GM18502 (cell line): Measurements from ENCODE around the gene PEX10.
"Not testable (repeated sequence)": the region's sequence is repeated elsewhere in the genome, so short reads cannot be mapped to it uniquely, and the experiment has no call there.

Source experiments
- ATAC-seq: cut with Tn5 transposase; IDR thresholded peaks from one replicate; pipeline ENCODE4 v1.9.1; 2021; ENCODE audit warnings: mild to moderate bottlenecking; ENCODE audit not compliant: unreplicated experiment, poor library complexity

The PEX10 gene

GRCh38 chr1:2444138-2444591 lies 31.8 kb upstream of the PEX10 start:
- ATAC-seq: no peak

DNA sequence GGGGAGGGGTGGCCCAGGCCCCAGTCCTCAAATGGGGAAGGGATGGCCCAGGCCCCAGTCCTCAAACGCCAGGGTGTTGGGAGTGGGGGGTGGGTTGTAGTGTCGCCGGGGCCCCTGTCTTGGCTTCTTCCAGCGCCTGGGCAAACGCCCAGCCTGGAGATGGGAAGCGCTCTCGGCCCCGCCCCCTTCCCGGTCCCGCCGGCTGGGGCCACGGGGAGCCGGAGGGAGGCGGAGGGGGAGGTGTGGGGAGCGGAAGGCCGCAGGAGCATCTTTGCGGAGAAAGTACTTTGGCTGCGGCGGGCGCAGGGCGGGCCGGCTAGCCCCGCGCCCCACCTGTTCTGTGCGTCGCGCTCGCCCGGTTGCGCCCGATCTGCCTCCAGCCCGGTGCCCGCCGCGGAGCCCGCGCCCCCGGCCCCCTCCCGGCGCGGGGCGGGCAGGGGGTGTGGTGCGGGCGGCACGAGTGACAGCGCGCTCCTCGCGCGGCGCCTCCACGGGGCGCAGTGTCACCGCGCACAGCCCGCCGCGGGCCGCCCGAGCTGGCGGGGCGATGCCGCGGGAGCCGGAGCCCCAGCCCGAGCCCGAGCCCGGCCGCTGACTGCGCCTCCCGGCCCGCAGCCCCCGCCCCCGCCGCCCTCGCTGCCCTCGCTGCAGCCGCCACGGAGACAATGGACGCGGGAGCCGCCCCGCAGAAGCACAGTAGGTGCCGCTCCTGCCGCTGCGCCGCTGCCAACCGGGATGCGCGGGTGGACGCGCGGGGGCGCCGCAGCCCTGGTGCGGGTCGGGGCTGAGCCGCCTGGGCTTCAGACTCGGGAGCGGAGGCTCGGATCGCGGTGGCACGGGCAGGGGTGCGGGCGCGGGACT lies 31.1 kb upstream of the PEX10 start:
- no peak for ATAC-seq

- no peak for ATAC-seq
These were observed 30.3 kb upstream of the PEX10 start for GRCh38 chr1:2442661-2443060.

- ATAC-seq: no peak
These were observed 29.4 kb upstream of the PEX10 start for GRCh38 chr1:2441746-2442145.

DNA sequence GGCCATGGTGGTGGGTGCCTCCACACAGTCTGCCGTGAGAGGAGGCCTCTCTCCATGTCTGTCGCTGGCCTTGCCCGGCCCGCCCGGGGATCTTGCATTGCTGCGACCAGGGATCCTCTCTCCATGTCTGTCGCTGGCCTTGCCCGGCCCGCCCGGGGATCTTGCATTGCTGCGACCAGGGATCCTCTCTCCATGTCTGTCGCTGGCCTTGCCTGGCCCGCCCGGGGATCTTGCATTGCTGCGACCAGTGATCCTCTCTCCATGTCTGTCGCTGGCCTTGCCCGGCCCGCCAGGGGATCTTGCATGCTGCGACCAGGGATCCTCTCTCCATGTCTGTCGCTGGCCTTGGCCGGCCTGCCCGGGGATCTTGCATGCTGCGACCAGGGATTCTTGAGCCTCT lies 28.0 kb upstream of the PEX10 start:
- ATAC-seq: not testable (repeated sequence)

DNA sequence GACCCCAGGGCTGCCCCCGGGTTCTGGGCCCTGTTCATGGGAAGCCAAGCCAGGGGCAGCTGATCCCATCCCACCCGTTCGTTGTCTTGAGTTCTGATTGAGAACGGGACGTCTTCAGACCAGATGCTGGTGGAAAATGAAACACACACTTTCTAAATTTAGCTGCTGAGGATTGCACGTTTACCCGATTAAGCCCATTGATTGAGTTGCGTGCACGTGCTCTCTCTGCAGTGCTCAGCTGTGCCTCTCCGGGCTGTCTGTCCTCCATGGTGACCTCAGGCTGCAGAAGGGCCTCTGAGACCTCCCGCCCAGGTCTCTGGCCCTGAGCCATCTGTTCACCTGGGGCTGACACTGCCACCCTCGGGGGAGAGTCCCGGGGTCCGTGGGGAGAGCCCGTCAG lies 27.0 kb upstream of the PEX10 start:
- ATAC-seq: no peak

- ATAC-seq: no peak
These were observed 26.3 kb upstream of the PEX10 start for GRCh38 chr1:2438641-2439040.

- no peak for ATAC-seq
These were observed 25.7 kb upstream of the PEX10 start for GRCh38 chr1:2438038-2438437.

DNA sequence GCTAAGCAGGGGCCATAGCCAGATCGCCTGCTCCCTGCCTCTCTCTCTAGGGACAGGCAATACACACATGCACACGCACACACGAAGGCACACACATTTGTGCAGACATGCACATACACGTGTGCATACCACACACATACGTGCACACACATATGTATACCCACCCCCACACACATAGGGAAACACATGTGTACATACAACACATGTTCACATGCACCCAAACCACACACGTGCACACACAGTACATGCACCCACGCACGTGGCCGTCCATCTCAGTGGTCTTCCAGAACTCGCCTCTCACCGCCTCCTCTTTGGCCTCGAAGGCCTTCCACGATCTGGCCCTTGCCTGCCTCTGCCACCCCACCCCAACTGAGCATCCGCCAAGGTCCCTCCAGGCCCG lies 25.3 kb upstream of the PEX10 start:
- no peak for ATAC-seq

- ATAC-seq: no peak
These were observed 24.5 kb upstream of the PEX10 start for GRCh38 chr1:2436876-2437275.

DNA sequence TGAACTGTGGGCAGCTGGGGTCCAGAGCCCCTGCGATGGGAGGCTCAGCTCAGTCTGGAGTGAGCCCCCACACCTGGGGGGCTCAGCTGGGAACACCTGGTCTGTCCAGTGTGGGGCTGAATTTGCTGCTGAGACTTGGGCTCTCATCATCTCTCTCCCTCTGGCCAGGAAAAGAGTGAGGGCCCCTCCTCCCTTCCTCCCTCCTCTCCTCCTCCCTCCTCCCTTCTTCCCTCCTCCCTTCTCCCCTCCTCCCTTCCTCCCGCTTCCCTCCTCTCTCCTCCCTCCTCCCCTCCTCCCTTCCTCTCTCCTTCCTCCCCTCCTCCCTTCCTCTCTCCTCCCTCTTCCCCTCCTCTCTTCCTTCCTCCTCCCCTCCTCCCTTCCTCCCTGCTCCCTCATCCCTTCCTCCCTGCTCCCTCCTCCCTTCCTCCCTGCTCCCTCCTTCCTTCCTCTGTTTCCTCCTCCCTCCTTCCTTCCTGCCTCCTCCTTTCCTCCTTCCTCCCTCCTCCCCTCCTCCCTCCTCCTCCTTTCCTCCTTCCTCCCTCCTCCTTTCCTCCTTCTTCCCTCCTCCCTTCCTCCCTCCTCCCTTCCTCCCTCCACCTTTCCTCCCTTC lies 23.5 kb upstream of the PEX10 start:
- ATAC-seq: no peak

DNA sequence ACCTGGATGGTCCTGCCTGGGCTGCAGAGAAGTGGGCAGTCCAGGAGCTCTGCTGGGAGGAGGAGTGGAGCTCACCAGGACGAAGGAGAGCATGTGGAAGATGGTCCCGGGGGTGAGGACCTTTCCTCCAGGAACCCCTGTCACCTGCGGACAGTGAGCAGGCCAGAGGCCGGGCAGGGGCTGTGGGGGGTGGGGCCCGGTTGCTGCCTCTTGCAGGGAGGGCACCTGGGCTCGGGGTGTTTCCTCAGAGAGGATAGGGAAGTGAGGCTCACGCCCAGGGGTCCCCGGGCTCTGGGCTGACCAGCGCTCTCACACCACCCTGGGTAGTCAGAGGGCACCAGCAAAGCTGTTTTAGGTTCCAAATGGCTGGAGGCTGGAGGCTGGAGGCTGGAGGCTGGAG lies 22.7 kb upstream of the PEX10 start:
- ATAC-seq: no peak

GRCh38 chr1:2433936-2434655 lies 21.7 kb upstream of the PEX10 start:
- no peak for ATAC-seq

DNA sequence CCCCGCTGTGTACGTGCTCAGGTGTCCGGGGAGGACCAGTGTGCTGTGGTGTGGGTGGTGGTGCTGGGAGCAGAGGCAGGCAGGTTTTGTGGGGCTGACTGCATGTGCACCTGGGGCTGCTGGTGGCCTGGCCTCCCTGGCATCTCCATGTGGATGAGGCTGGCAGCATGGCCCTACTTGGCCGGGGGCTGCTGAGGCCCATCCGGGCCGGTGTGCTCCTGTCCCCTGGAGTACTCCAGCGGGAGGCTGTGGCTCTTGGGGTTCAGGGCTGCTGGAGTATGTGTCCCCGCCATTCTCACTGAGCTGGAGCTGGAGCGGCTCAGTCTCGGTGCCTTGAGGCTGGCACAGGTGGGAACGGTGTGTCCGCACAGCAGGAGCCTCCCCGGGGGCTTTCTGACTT lies 20.8 kb upstream of the PEX10 start:
- no peak for ATAC-seq

DNA sequence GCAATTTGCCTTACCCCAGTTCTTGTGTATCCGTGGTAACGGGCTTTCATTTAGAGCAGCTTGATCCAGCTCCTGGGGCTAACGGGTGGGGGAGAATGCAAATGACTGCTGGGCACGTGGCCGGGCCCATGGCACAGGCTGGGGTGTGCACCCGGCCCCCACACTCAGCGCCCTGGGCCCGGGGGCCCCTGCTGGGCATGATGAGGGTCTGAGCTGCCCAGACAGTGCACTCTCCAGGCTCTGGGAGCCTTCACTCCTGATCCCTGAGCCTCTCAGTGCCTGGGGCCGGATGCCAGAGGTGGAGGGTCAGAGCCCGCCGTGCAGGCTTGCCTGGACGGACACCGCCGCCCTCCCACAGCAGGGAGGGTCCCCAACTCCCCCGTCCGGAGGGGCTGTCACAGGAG lies 20.1 kb upstream of the PEX10 start:
- ATAC-seq: no peak

DNA sequence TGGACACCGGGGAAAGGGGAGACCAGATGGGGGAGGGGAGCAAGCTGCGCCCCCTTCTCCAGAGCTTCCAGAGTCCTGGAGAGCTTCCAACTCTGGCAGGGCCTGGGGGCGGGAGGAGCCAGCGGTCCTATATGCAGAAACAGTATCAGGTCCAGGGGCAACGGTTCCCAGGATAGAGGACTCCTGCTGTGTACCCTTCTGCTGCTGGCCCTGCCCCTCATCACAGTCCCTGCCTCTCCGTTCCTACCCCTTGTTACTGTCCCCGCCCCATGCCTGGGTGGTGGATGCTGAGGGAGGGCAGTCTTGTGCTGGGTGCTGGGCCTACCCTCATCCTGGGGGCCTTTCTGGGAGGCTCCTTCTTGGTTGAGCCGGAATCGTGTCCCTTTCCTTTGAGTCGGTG lies 19.2 kb upstream of the PEX10 start:
- no peak for ATAC-seq

GRCh38 chr1:2431103-2431502 lies 18.7 kb upstream of the PEX10 start:
- ATAC-seq: no peak

- ATAC-seq: no peak
These were observed 18.2 kb upstream of the PEX10 start for GRCh38 chr1:2430592-2430973.

GRCh38 chr1:2429780-2430591 lies 17.6 kb upstream of the PEX10 start:
- no peak for ATAC-seq

- no peak for ATAC-seq
These were observed 16.1 kb upstream of the PEX10 start for GRCh38 chr1:2428490-2428889.

GRCh38 chr1:2427976-2428375 lies 15.6 kb upstream of the PEX10 start:
- ATAC-seq: no peak
